Breast epithelium (tissue), 4 donors: ENCODE results near the gene USP32. TPM values are rescaled to one million over a fixed set of nuclear protein-coding genes. Genes with fewer than 3 reads are reported as not detected.
"Not testable (repeated sequence)": the region's sequence is repeated elsewhere in the genome, so short reads cannot be mapped to it uniquely, and the experiment has no call there.

Experiments used
- DNase-seq, 2 donors: peaks; one replicate each; pipeline ENCODE4 v3.0.0-alpha.2; 2019; ENCODE audit warnings: low spot score in 2 of 2
- H3K27ac ChIP-seq, 2 donors: fragments of 200-600 bp; sonication (generic) in 1 of 2; one replicate each; pipeline ENCODE4 v1.5.1; 2016 to 2019; ENCODE audit warnings: mild to moderate bottlenecking in 1 of 2
- H3K27me3 ChIP-seq, 2 donors: fragments of 200-600 bp; sonication (generic) in 1 of 2; one replicate each; pipeline versions ENCODE4 v1.5.1 to v1.6.0; 2017 to 2019; ENCODE audit warnings: control low read depth in 1 of 2, mild to moderate bottlenecking in 1 of 2
- H3K36me3 ChIP-seq: fragments of 200-600 bp; one replicate; pipeline ENCODE4 v1.5.1; 2019
- H3K4me1 ChIP-seq, 2 donors: fragments of 200-600 bp; sonication (generic); one replicate each; pipeline ENCODE4 v1.5.1; 2016 to 2019; ENCODE audit warnings: control low read depth in 1 of 2
- H3K4me3 ChIP-seq, 3 donors: fragments of 200-600 bp; sonication (generic); 1 replicate in 2 of 3; 2 replicates in 1 of 3; pipeline ENCODE4 v1.5.1; 2016 to 2019; ENCODE audit warnings: mild to moderate bottlenecking in 3 of 3, moderate library complexity in 2 of 3
- H3K9me3 ChIP-seq, 2 donors: fragments of 200-600 bp; sonication (generic) in 1 of 2; one replicate each; pipeline ENCODE4 v1.5.1; 2016 to 2019; ENCODE audit warnings: control low read depth in 1 of 2
- POLR2A ChIP-seq: fragments of 450-650 bp; IDR thresholded peaks from one replicate; pipeline ENCODE4 v1.6.1; 2016; ENCODE audit warnings: antibody characterized with exemption, mild to moderate bottlenecking, moderate library complexity
- POLR2AphosphoS5 ChIP-seq, 3 donors: sonication (generic); formaldehyde crosslinking; IDR thresholded peaks; one replicate each; pipeline ENCODE4 v1.6.1; 2017; ENCODE audit warnings: antibody characterized with exemption in 3 of 3
- intact Hi-C: fragments of 100-400 bp; cut with DNase I; formaldehyde crosslinking; loops from one replicate; pipeline ENCODE4 v1.15.1; 2023; ENCODE audit warnings: low total_unique reads
- total RNA-seq, 3 donors: library from RNA; depleted of rRNA; stranded (reverse); fragments of >200 nt; gene quantifications; one replicate each; pipeline ENCODE4 v1.1.0, GENCODE V29; 2016
- TF ChIP-seq, protein P1 (sequence below), 3 donors: fragments of 450-650 bp; IDR thresholded peaks; one replicate each; pipeline ENCODE4 v1.5.1; 2016 to 2017; ENCODE audit warnings: antibody characterized with exemption in 3 of 3, mild to moderate bottlenecking in 3 of 3, moderate library complexity in 3 of 3

The USP32 gene
- total RNA-seq, 3 donors from 2014 or later = 66.2 to 95.1 (median 69.1) TPM

DNA sequence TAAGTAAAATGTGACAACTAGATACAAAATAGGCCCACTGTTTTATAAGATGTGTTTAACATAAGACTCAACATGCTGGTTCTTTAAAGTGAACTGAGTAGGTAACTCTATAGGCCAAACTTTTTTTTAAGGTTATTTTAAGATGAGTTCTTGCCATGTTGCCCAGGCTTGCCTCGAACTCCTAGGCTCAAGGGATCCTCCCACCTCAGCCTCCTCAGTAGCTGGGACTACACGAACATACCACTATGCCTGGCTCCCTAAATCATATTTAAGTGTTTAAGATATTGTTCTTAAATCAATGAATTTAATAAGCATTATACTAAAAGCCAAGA is 69.9 kb downstream of the USP32 start:
- H3K9me3 ChIP-seq = no peaks in the 10 kb centered on the region
- intact Hi-C loops = no loop called here
- H3K27me3 ChIP-seq = no peaks in the 10 kb centered on the region
- H3K36me3 ChIP-seq = no peaks in the 10 kb centered on the region
- no peak overlapping the region for H3K4me3 ChIP-seq
- no peak overlapping the region for H3K27ac ChIP-seq
- no peak for TF ChIP-seq POLR2A
- TF ChIP-seq, protein P1, sequence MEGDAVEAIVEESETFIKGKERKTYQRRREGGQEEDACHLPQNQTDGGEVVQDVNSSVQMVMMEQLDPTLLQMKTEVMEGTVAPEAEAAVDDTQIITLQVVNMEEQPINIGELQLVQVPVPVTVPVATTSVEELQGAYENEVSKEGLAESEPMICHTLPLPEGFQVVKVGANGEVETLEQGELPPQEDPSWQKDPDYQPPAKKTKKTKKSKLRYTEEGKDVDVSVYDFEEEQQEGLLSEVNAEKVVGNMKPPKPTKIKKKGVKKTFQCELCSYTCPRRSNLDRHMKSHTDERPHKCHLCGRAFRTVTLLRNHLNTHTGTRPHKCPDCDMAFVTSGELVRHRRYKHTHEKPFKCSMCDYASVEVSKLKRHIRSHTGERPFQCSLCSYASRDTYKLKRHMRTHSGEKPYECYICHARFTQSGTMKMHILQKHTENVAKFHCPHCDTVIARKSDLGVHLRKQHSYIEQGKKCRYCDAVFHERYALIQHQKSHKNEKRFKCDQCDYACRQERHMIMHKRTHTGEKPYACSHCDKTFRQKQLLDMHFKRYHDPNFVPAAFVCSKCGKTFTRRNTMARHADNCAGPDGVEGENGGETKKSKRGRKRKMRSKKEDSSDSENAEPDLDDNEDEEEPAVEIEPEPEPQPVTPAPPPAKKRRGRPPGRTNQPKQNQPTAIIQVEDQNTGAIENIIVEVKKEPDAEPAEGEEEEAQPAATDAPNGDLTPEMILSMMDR (IDR thresholded peaks at IDR 0.05) = no peak
- no peak for TF ChIP-seq POLR2AphosphoS5 (IDR thresholded peaks at IDR 0.05)
- no peak for DNase-seq
- no peaks in the 10 kb centered on the region for H3K4me1 ChIP-seq

DNA sequence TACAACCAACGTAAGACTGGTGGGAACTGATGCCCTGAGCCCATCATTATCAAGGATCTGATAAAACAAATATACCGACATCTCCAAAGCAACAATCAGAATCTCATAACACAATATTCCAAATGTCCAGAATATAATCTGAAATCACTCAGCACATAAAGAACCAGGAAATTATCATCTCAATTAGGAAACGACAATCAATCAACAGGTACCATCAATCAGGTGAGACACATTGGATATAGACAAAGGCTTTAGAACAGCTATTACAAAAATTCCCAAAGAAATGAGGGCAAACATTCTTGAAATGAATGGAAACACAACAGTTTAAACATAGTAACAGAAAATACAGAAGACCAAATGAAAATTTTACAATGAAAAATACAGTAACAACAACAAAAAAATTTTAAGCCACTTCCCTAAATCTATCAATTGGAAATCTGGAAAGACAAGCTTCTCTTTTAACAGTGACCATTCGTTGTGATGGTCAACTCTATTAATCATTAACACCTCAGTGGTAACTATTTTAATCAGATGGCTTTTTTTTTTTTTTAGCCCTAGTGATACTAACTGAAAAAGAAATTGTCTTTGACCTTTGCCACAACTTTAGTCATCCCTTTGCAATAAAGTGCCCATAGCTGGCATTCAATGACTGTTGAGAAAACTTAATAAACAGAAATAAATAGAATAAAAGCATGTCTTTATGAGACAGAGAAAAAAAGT is 70.4 kb downstream of the USP32 start:
- H3K27ac ChIP-seq = no peak overlapping the region
- intact Hi-C loops = no loop called here
- H3K4me3 ChIP-seq = no peak overlapping the region
- no peaks in the 10 kb centered on the region for H3K9me3 ChIP-seq
- no peak for DNase-seq
- no peaks in the 10 kb centered on the region for H3K36me3 ChIP-seq
- no peaks in the 10 kb centered on the region for H3K4me1 ChIP-seq
- no peaks in the 10 kb centered on the region for H3K27me3 ChIP-seq
- TF ChIP-seq POLR2A (no peak), POLR2AphosphoS5 (IDR thresholded peaks at IDR 0.05) (no peak)
- TF ChIP-seq, protein P1 (IDR thresholded peaks at IDR 0.05) = no peak

DNA sequence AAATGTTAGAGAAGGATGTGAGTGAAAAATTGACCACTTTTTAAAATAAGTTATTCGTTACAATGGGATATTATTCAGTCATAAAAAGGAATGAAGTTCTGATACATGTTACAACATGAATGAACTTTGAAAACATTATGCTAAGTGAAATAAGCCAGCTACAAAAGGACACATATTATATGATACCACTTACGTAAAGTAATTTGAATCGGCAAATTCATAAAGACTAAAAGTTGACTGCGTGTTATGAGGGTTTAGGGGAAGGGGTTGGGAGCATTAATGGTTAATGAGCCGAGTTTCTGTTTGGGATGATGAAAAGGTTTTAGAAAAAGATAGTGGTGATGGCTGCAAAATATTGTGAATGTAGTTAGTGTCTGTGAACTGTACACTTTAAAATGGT is 73.1 kb downstream of the USP32 start:
- H3K27me3 ChIP-seq = no peaks in the 10 kb centered on the region
- no peaks in the 10 kb centered on the region for H3K9me3 ChIP-seq
- H3K4me1 ChIP-seq = no peaks in the 10 kb centered on the region
- intact Hi-C loops = no loop called here
- no peak for DNase-seq
- no peak overlapping the region for H3K27ac ChIP-seq
- no peak for TF ChIP-seq POLR2AphosphoS5 (IDR thresholded peaks at IDR 0.05)
- TF ChIP-seq, protein P1 (IDR thresholded peaks at IDR 0.05) = no peak
- TF ChIP-seq POLR2A = no peak
- H3K36me3 ChIP-seq = no peaks in the 10 kb centered on the region
- no peak overlapping the region for H3K4me3 ChIP-seq

DNA sequence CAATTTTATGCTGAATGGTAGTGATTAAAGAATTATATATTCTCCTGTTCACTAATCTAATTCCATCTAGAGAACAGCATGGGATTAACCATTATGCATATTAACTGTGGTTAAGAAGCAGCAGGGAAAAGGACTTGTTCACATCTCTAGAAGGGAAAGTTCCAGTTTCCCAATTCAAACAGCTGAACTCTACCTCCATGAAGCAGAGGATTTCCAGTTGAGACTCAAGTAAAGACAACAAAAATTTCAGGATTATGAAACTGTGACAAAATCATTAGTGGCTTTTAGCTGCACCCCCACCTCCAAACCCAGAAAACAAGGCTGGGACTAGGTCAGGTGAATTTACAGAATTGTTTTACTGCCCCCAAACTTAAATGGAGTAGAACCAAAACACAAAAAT is 73.6 kb downstream of the USP32 start:
- Histone ChIP-seq H3K27me3 (no peaks in the 10 kb centered on the region), H3K27ac (no peak overlapping the region), H3K36me3 (no peaks in the 10 kb centered on the region), H3K4me1 (no peaks in the 10 kb centered on the region), H3K9me3 (no peaks in the 10 kb centered on the region), H3K4me3 (no peak overlapping the region)
- intact Hi-C loops = no loop called here
- no peak for TF ChIP-seq POLR2AphosphoS5 (IDR thresholded peaks at IDR 0.05)
- TF ChIP-seq, protein P1 (IDR thresholded peaks at IDR 0.05) = no peak
- no peak for TF ChIP-seq POLR2A
- no peak for DNase-seq

DNA sequence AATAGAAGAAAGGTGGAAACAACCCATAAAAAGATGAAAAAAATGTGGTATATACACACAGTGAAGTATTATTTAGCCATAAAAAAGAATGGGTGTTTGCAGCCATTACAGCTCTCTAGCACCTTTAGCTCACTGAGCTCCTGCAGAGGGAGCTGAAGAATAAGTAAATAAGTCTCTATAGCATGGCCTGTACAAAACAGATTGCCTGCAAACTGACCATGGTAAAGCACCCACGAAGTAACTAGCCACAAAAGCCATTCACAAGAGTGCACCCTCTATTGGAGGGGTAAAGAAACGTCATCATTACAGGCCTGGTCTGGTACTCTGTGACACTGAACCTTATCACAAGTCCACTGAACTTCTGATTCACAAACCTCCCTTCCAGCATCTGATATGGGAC is 76.3 kb downstream of the USP32 start:
- Histone ChIP-seq H3K4me3 (no peak overlapping the region), H3K4me1 (no peaks in the 10 kb centered on the region), H3K36me3 (no peaks in the 10 kb centered on the region), H3K27me3 (no peaks in the 10 kb centered on the region), H3K9me3 (no peaks in the 10 kb centered on the region), H3K27ac (no peak overlapping the region)
- TF ChIP-seq POLR2AphosphoS5 (IDR thresholded peaks at IDR 0.05) = no peak
- TF ChIP-seq, protein P1 (IDR thresholded peaks at IDR 0.05) = no peak
- no peak for TF ChIP-seq POLR2A
- no peak for DNase-seq
- intact Hi-C loops = no loop called here

DNA sequence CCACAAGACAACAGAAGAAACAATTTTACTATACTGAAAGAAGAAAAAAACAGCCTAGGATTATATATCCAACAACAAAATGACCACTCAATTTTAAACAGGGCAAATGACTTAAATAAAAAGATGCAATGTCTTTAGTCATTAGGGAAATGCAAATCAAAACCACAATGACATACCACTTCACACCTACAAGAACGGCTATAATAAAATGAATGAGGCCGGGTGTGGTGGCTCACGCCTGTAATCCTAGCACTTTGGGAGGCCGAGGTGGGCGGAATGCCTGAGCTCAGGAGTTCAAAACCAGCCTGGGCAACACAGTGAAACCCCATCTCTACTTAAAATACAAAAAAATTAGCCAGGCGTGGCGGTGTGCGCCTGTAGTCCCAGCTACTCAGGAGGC is 77.0 kb downstream of the USP32 start:
- DNase-seq, H3K9me3 ChIP-seq, H3K36me3 ChIP-seq, H3K27ac ChIP-seq, H3K27me3 ChIP-seq, H3K4me3 ChIP-seq, intact Hi-C loops, H3K4me1 ChIP-seq: not testable (repeated sequence)
